Measurements from ENCODE around the gene IL10. TPM values are rescaled to one million over a fixed set of nuclear protein-coding genes. Genes with fewer than 3 reads are reported as not detected.

IL10 gene
- total RNA-seq, 2 experiments from 2014 or later: not detected

GRCh38 chr1:206786212-206786886 is 14.1 kb upstream of the IL10 start:
- no peak for TF ChIP-seq CTCF (conservative IDR thresholded peaks at IDR 0.05; ENCODE audit: low read length)
- no peak for TF ChIP-seq EZH2phosphoT487 (IDR thresholded peaks at IDR 0.05; ENCODE audit: borderline replicate concordance, low read depth, low read length)
- Histone ChIP-seq H3K4me2 (ENCODE audit: low read length) (no peak overlapping the region), H3K9me2 (ENCODE audit: insufficient read depth, low read length) (no peaks in the 10 kb centered on the region), H4K20me1 (ENCODE audit: insufficient read depth, low read length) (no peaks in the 10 kb centered on the region), H3K4me1 (ENCODE audit: insufficient read depth, low read length, poor library complexity, severe bottlenecking) (peaks cover 41% of the 10 kb centered on the region), H2AFZ (ENCODE audit: low read length) (no peak overlapping the region), H3K79me2 (ENCODE audit: insufficient read depth, low read depth, low read length) (no peaks in the 10 kb centered on the region), H3K4me3 (ENCODE audit: low read depth, low read length, poor library complexity, severe bottlenecking) (no peak overlapping the region), H3K9me3 (ENCODE audit: low read length) (no peaks in the 10 kb centered on the region), H3K36me3 (ENCODE audit: insufficient read depth, low read length) (no peaks in the 10 kb centered on the region), H3K27ac (ENCODE audit: low read depth, low read length, poor library complexity, severe bottlenecking) (no peak overlapping the region)
- no peak for DNase-seq (ENCODE audit: low spot score)
- intact Hi-C loops (cut with micrococcal nuclease; ENCODE audit: unreplicated experiment): no loop called here
- CTCF ChIA-PET (ENCODE audit: unreplicated experiment): no interaction called here
- no TSS peak for BruUV-seq (replicated peaks)
- POLR2A ChIA-PET: interaction anchor here (0.8 to 1.3 kb wide), 4 partner anchors 18 to 236 kb away, joined by 3 read pairs; no protein-coding TSS in a partner anchor

GRCh38 chr1:206785182-206785765 is 13.0 kb upstream of the IL10 start:
- Histone ChIP-seq H3K4me1 (ENCODE audit: insufficient read depth, low read length, poor library complexity, severe bottlenecking) (peaks cover 35% of the 10 kb centered on the region), H3K79me2 (ENCODE audit: insufficient read depth, low read depth, low read length) (no peaks in the 10 kb centered on the region), H3K4me3 (ENCODE audit: low read depth, low read length, poor library complexity, severe bottlenecking) (no peak overlapping the region), H4K20me1 (ENCODE audit: insufficient read depth, low read length) (no peaks in the 10 kb centered on the region), H3K9me3 (ENCODE audit: low read length) (no peaks in the 10 kb centered on the region), H3K27ac (ENCODE audit: low read depth, low read length, poor library complexity, severe bottlenecking) (no peak overlapping the region), H2AFZ (ENCODE audit: low read length) (no peak overlapping the region), H3K4me2 (ENCODE audit: low read length) (no peak overlapping the region), H3K36me3 (ENCODE audit: insufficient read depth, low read length) (no peaks in the 10 kb centered on the region), H3K9me2 (ENCODE audit: insufficient read depth, low read length) (no peaks in the 10 kb centered on the region)
- no TSS peak for BruUV-seq (replicated peaks)
- intact Hi-C loops (cut with micrococcal nuclease; ENCODE audit: unreplicated experiment): no loop called here
- ChIA-PET CTCF (ENCODE audit: unreplicated experiment) (interaction anchor here (0.6 kb wide), 1 partner anchor 245 kb away, joined by 7 read pairs; no protein-coding TSS in a partner anchor), POLR2A (interaction anchor here (1.0 kb wide), 1 partner anchor 46 kb away, joined by 3 read pairs; no protein-coding TSS in a partner anchor)
- DNase-seq (ENCODE audit: low spot score): no peak
- TF ChIP-seq EZH2phosphoT487 (IDR thresholded peaks at IDR 0.05; ENCODE audit: borderline replicate concordance, low read depth, low read length) (no peak), CTCF (conservative IDR thresholded peaks at IDR 0.05; ENCODE audit: low read length) (no peak)

GRCh38 chr1:206784471-206784903 is 12.2 kb upstream of the IL10 start:
- Histone ChIP-seq H3K4me3 (ENCODE audit: low read depth, low read length, poor library complexity, severe bottlenecking) (no peak overlapping the region), H2AFZ (ENCODE audit: low read length) (no peak overlapping the region), H3K36me3 (ENCODE audit: insufficient read depth, low read length) (no peaks in the 10 kb centered on the region), H3K9me2 (ENCODE audit: insufficient read depth, low read length) (no peaks in the 10 kb centered on the region), H3K4me2 (ENCODE audit: low read length) (no peak overlapping the region), H3K9me3 (ENCODE audit: low read length) (no peaks in the 10 kb centered on the region), H3K79me2 (ENCODE audit: insufficient read depth, low read depth, low read length) (no peaks in the 10 kb centered on the region), H3K4me1 (ENCODE audit: insufficient read depth, low read length, poor library complexity, severe bottlenecking) (peaks cover 43% of the 10 kb centered on the region), H4K20me1 (ENCODE audit: insufficient read depth, low read length) (no peaks in the 10 kb centered on the region), H3K27ac (ENCODE audit: low read depth, low read length, poor library complexity, severe bottlenecking) (no peak overlapping the region)
- no peak for TF ChIP-seq EZH2phosphoT487 (IDR thresholded peaks at IDR 0.05; ENCODE audit: borderline replicate concordance, low read depth, low read length)
- ChIA-PET CTCF (ENCODE audit: unreplicated experiment) (no interaction called here), POLR2A (interaction anchor here (0.7 to 0.8 kb wide), 2 partner anchors 19 to 1081 kb away, joined by 3 read pairs; no protein-coding TSS in a partner anchor)
- intact Hi-C loops (cut with micrococcal nuclease; ENCODE audit: unreplicated experiment): no loop called here
- BruUV-seq (replicated peaks): no TSS peak
- DNase-seq (ENCODE audit: low spot score): peak; percentile 45
